DND-41 (cell line): ENCODE results near the gene MYH13.

Source experiments
- CTCF ChIP-seq: IDR thresholded peaks from 2 replicates; pipeline ENCODE4 v1.5.1; 2012; ENCODE audit warnings: borderline replicate concordance, low read length, moderate library complexity, mild to moderate bottlenecking; ENCODE audit not compliant: poor library complexity, severe bottlenecking; ENCODE audit errors: extremely low read depth
- EZH2 ChIP-seq: IDR thresholded peaks from 3 replicates; pipeline ENCODE4 v1.6.1; 2012; ENCODE audit warnings: borderline replicate concordance, low read depth, mild to moderate bottlenecking, moderate library complexity, low read length, inconsistent platforms; ENCODE audit not compliant: severe bottlenecking

DNA sequence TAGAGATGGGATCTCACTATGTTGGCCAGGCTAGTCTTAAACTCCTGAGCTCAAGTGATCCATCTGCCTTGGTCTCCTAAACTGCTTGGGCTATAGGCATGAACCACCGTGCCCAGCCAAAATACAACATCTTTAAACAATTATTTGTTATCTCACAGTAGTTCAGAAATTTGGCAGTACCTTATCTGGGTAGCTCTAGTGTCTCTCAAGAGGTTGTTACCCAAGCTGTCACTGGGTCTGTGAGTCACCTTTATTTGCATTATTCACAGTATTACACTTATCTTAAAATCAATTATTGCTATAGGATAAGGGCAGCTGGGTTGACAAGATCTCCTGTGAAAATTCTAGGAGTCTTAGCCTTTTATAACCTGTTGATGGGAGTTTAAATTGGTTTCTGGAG lies 110.4 kb downstream of the MYH13 start:
- TF ChIP-seq CTCF (no peak), EZH2 (no peak)
